Measurements from ENCODE around the gene ZBTB43.

DNA sequence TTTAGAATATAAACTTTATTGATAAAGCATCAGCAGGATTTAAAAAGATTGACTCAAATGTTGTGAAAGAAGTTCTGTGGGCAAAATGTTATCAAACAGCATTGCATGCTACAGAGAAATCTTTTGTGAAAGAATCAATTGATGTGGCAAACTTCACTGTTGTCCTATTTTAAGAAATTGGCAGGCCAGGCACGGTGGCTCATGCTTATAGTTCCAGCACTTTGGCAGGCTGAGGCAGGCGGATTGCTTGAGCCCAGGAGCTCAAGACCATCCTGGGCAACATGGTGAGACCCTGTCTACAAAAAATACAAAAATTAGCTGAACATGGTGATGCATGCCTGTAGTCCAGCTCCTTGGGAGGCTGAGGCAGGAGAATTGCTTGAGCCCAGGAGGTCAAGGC, 17.4 kb downstream of the ZBTB43 start:
- no peak for TF ChIP-seq POLR2A (IDR thresholded peaks at IDR 0.05)
- TF ChIP-seq, protein P1, sequence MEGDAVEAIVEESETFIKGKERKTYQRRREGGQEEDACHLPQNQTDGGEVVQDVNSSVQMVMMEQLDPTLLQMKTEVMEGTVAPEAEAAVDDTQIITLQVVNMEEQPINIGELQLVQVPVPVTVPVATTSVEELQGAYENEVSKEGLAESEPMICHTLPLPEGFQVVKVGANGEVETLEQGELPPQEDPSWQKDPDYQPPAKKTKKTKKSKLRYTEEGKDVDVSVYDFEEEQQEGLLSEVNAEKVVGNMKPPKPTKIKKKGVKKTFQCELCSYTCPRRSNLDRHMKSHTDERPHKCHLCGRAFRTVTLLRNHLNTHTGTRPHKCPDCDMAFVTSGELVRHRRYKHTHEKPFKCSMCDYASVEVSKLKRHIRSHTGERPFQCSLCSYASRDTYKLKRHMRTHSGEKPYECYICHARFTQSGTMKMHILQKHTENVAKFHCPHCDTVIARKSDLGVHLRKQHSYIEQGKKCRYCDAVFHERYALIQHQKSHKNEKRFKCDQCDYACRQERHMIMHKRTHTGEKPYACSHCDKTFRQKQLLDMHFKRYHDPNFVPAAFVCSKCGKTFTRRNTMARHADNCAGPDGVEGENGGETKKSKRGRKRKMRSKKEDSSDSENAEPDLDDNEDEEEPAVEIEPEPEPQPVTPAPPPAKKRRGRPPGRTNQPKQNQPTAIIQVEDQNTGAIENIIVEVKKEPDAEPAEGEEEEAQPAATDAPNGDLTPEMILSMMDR (IDR thresholded peaks at IDR 0.05), result no peak

Measured in Peyer's patch (tissue), 4 donors.